Measurements from ENCODE around the gene LRRC55.

GRCh38 chr11:57228600-57228999 is 46.8 kb downstream of the LRRC55 start:
- TF ChIP-seq CTCF (IDR thresholded peaks at IDR 0.05) (no peak), POLR2A (IDR thresholded peaks at IDR 0.05) (no peak)

Data from esophagus squamous epithelium (tissue), 4 donors.